ENCODE data around the gene ZNF554.
"Not testable (repeated sequence)": the region's sequence is repeated elsewhere in the genome, so short reads cannot be mapped to it uniquely, and the experiment has no call there.

Gene ZNF554

GRCh38 chr19:2790557-2791271 is 29.0 kb upstream of the ZNF554 start:
- no peak for DNase-seq (ENCODE audit: low spot score)

- DNase-seq (ENCODE audit: low spot score) = no peak
Measured at GRCh38 chr19:2791440-2791839, 28.2 kb upstream of the ZNF554 start.

- no peak for DNase-seq (ENCODE audit: low spot score)
Measured at GRCh38 chr19:2791876-2792275, 27.8 kb upstream of the ZNF554 start.

GRCh38 chr19:2792666-2793065 is 27.0 kb upstream of the ZNF554 start:
- not testable (repeated sequence) for DNase-seq (ENCODE audit: low spot score)

GRCh38 chr19:2793126-2793525 is 26.5 kb upstream of the ZNF554 start:
- DNase-seq (ENCODE audit: low spot score) = no peak

- no peak for DNase-seq (ENCODE audit: low spot score)
Measured at GRCh38 chr19:2793577-2793976, 26.1 kb upstream of the ZNF554 start.

GRCh38 chr19:2795827-2796658 is 23.6 kb upstream of the ZNF554 start:
- DNase-seq (ENCODE audit: low spot score) = no peak

GRCh38 chr19:2796659-2797266 is 22.9 kb upstream of the ZNF554 start:
- DNase-seq (ENCODE audit: low spot score) = no peak

GRCh38 chr19:2797280-2797679 is 22.4 kb upstream of the ZNF554 start:
- no peak for DNase-seq (ENCODE audit: low spot score)

- DNase-seq (ENCODE audit: low spot score) = no peak
Measured at GRCh38 chr19:2798158-2798685, 21.4 kb upstream of the ZNF554 start.

- DNase-seq (ENCODE audit: low spot score) = no peak
Measured at GRCh38 chr19:2798733-2799132, 20.9 kb upstream of the ZNF554 start.

GRCh38 chr19:2799273-2800020 is 20.2 kb upstream of the ZNF554 start:
- no peak for DNase-seq (ENCODE audit: low spot score)

- no peak for DNase-seq (ENCODE audit: low spot score)
Measured at GRCh38 chr19:2800506-2800905, 19.2 kb upstream of the ZNF554 start.

GRCh38 chr19:2802826-2803225 is 16.8 kb upstream of the ZNF554 start:
- no peak for DNase-seq (ENCODE audit: low spot score)

- DNase-seq (ENCODE audit: low spot score) = no peak
Measured at GRCh38 chr19:2803486-2804155, 16.0 kb upstream of the ZNF554 start.

- no peak for DNase-seq (ENCODE audit: low spot score)
Measured at GRCh38 chr19:2804156-2805004, 15.3 kb upstream of the ZNF554 start.

GRCh38 chr19:2805261-2805900 is 14.3 kb upstream of the ZNF554 start:
- DNase-seq (ENCODE audit: low spot score) = no peak

GRCh38 chr19:2805991-2806649 is 13.5 kb upstream of the ZNF554 start:
- no peak for DNase-seq (ENCODE audit: low spot score)

- DNase-seq (ENCODE audit: low spot score) = no peak
Measured at GRCh38 chr19:2806736-2807378, 12.8 kb upstream of the ZNF554 start.

Measured in SW480 (cell line).